Stromal cell of bone marrow (primary cell): ENCODE results near the gene OPALIN.
"Not testable (repeated sequence)": the region's sequence is repeated elsewhere in the genome, so short reads cannot be mapped to it uniquely, and the experiment has no call there.

Experiments
- DNase-seq: peaks from one replicate; pipeline ENCODE4 v3.0.0-alpha.2; 2012; ENCODE audit warnings: low read depth

Gene OPALIN

GRCh38 chr10:96338279-96338925 lies 20.4 kb downstream of the OPALIN start:
- no peak for DNase-seq

DNA sequence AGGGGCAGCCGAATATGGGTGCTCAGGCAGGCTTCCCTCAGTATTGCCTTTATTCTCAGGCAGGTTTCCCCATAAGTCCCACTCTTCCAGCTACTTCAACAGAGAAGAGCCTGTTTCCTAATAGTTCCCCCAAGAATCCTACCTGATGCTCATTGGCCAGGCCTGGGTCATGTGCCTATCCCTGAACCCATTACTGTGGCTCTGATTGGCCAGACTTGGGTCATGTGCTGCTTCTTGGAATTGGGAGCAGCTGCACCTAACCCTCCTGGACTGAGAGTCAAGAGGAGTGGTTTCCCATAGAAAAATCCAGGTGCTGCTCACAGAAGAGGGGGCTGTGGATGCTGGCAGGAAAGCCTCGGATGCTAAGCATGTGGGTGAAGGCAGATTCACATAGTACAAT lies 21.7 kb downstream of the OPALIN start:
- no peak for DNase-seq

DNA sequence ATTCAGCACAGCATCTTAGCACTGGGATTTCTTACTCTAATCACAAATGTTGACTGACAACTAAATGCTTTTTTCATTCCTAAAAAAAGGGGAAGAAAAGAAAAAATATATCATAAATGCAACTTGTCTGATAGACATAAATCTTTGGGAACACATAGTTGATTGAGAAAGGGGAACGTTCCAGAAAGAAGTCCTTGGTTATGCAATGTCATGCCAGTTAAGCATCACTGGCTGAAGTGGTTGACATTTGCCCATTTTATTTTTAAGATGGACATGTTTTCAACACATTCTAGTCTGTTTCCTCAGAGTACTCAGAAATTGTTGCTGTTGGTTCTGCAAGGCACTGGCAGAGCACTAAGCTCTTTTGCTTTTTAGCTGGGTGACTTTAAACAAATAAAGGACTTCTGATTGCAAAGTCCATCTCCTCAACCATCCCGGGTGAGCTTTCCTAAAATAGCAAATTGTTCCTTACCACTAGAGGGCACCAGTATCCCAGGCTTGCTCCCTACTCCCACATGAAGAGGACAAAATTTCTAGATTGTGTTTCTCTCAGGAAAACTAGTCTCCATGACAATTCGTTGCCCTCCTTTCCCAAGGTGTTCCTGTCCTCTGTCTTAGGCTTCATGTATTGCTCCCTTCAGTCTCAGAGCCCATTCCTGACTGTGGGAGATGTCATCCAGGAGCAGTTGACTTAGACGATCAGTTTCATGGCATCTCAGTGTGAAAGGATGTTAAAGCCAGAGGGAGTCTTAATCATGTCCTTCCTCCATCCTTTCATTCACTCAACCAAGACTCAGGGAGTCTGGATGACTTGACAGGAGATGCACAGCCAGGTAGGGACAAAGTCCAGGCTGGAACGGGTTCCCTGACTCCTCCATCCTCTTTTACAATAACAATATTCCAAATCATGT lies 23.9 kb downstream of the OPALIN start:
- DNase-seq, result peak; percentile 11

- no peak for DNase-seq
Measured at GRCh38 chr10:96333101-96333500, 25.7 kb downstream of the OPALIN start.

DNA sequence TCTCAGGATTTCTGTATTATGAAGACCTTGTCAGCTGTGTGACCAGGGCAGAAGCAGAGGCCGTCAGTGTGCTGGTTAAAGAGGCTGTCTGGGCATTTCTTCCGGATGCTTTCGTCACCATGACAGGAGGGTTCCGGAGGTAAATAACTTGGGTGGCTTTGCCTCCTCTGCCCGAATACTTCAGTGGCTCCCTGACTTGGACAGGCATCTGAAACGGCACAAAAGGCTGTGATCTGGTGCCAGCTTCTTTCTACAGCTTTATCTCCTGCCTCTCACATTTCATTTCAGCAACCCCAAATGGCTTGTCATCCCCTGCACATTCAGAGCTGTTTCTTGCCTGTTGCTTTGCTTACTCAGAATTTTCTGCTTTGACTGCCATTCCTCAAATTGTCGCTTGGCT lies 31.3 kb downstream of the OPALIN start:
- no peak for DNase-seq

DNA sequence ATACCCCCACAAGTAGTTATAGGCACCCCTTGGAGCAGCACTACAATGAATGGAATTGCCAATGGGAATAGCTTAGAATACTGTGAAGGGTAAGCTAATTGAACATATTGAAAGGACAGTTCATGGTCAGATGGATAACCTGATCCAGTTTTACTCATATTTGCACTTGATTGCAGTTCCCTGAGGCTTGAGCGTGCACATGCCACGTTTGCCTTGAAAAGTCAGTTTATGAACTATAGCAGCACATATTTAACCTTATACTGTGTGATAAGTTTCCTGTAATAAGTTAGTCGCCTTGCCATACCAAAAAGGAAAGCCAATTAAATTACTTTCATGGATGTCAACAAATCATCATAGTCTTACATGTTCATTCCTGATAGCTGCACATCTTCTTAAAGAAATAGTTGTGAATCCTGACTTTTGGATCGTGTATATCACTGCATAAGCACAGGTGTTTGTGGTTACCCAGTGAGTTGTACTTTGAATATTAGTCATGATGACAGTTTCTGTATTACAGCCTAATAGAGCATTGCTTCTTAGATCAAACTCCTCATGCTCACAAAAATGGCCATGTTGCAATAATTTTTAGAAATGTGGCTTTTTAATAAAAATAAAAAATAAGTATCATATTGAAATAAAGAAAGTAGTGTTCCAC lies 33.0 kb downstream of the OPALIN start:
- DNase-seq, result no peak

DNA sequence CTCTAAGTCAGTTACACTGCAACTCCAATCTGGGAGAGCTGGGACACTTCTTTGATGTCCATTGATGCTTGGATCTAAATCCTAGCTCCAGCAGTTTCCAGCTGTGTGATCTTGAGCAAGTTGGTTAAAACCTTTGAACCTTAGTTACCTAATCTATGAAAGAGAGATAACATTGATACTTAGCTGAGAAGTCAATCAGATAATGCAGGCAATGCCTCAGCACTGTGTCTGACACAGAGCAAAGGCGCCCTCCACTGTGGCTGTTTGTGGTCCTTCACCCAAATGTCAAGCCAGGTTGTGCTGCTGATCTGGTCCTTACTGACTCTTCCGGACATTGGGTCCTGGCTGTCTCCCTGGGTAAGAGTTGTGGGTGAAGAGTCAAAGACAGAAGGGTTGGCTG lies 34.4 kb downstream of the OPALIN start:
- no peak for DNase-seq

DNA sequence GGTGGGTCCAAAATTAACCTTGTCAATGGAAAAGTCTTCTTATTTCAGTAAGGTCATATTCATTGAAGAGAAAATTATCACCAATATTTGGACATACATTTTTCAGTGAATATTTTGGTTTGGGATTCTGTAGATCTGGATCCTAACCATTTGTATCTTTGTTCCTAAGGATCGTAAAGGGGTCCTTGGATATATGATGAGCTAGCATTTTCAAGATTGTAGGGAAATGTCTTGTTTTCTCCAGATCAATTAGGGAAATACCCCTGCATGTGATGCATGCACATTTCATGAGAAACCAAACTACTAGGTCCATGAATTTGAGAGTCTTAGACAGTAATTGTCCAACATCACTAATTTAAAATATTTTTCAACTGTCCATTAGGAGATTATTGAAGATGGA lies 36.5 kb downstream of the OPALIN start:
- DNase-seq, result no peak

GRCh38 chr10:96321822-96322221 lies 37.0 kb downstream of the OPALIN start:
- DNase-seq, result no peak

GRCh38 chr10:96319754-96320474 lies 38.9 kb downstream of the OPALIN start:
- no peak for DNase-seq

DNA sequence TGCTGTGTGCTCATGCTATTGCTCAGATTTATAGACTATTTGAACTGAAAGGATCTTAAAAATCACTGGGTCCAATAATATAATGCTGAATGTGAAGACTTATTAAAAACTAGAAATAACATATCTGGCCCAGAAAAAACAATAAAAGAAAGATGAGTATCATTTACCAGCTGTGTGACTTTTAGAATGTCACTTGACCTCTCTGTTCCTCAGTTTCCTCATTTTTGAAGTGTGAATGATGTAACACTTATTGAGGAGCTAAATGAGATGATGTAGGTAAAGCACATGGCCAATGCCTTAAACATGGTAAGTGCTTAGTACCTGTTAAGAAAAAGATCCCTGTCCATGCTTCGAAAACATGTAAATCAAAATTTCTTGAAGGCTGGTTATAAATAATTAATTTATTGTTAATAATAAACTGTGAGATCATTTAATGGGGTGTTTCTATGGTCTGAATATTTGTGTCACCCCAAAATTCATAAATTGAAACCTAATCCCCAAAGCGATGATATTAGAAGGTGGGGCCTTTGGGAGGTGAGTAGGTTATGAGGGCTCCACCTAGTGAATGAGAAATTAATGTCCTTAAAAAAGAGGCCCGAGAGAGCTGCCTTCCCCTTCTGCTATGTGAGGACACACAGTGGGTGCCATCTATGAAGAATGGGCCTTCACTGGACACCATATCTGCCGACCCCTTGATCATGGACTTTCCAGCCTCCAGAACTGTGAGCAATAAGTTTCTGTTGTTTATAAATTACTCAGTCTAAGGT lies 41.6 kb downstream of the OPALIN start:
- no peak for DNase-seq

DNA sequence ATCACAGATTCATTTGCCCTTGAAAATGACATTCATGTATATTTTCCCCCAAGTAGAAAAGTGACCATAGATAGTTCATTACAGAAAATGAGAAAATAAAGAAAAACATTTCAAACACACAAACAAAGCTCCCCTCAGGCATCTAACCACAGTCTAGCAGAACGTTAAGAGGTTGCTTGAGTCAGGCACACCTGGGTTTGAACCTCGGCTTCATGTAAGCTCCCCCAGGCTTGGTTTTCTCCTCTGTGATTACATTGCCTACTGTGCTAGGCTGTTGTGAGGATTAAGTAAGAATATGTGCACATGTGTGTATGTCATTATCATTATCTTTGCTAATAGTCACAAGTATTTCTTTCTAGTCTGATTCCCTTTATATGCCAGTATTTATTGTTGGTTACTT lies 45.5 kb downstream of the OPALIN start:
- no peak for DNase-seq

DNA sequence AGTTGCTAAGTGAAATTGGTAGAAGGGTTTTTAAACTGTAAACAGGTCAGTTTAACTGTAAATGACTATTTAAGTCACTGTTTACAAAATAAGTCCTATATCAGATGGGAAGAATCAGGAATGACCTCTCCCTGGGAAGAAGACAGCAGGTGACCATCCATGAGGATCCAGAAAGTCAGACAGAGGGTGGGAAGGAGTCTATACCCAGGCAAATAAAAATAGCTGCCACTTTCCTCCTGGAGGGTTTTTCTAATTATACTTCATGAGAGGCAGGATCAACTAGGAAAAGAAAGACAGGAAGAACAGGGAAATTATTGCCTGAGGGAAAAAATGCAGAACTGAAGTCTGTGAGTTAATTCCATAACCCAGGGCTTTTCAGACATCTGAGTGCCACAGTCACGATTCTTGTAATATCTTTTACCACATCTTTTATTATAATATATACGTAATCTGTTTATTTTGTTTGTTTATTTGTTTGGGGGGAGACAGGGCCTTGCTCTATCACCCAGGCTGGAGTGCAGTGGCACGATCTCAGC lies 47.6 kb downstream of the OPALIN start:
- no peak for DNase-seq

DNA sequence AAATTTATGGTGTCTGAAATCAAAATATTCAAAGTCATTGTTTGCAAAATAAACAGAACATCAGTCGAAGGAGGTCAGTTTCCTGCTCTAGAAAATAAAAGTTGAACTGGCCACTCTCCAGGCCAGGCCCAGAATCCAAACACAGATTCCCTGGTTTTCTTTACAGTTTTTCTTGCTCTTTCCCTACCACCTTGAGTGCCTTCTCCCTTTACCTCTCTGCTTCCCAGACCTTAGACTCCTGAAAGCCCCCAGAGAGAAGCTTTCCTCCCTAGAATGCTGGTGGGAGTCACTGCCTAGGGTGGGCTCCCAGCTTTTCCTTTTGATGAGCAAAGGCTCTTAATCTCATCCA lies 48.5 kb downstream of the OPALIN start:
- DNase-seq, result no peak

DNA sequence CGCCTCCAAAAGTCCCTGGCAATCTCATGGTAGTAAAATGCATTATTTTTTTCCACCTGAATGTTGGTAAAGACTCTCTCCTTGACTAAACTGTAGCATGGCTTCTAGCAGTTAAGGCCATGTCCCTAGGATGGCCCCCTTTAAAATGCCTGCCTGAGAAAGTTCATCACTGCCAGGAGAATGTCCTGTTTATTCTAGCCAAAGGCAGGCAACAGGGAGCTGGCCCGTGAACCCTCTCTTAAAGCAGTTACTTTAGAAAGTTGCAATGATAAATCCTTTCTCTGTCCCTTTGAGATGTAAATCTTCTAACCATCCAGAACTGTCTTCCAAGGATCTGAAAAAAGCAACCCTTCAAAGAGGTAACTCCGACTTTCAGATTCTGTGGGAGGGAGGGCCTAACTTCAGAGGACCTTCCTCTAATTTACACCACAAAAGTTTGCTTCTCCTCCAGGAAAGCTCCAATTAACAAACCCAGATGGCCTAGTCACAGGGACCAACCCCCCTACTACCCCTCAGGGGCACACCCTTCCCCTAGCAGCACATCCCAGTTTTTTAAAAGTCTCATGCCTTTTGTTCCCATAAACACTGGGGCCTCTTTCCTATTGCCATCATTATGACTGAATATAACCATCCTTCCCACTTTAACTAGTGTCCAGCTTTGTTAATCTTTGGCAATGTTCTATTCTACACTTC lies 49.0 kb downstream of the OPALIN start:
- DNase-seq, result no peak

DNA sequence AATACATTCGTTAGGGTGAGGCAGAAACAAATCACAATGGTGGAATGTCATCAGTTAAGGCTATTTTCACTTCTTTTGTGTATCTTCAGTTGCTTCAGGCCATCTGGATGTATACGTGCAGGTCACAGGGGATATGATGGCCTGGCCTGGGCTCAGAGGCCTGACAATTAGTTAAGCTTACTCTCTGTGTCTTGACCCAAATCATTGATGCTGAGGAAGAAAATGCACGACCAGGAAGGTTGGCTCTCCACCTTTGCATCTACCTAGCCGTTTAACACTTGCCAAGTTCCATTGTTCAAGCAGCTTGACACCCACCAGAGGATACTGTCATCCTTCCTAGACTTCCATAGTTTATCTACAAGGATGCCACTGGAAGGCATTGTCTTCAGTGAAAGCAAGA lies 49.9 kb downstream of the OPALIN start:
- DNase-seq, result not testable (repeated sequence)

DNA sequence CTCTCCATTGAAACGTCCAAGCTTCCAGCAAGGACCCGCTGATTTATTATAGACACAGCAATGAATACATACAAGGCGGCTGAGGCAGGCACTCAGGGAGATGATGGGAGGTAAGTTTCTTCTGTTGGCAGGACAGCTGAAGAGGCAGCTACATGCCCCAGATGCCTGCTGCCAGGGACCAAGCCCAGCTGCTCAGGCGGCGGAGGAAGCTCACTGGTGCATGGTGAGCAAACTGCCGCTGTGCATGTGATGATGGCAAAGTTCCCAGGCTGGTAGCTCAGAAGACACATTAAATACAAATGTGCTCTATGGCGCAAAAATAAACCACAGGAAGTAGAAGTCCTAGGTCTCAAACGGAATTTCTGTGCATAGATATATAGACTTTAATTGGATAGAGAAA lies 52.3 kb downstream of the OPALIN start:
- DNase-seq, result peak; percentile 5

DNA sequence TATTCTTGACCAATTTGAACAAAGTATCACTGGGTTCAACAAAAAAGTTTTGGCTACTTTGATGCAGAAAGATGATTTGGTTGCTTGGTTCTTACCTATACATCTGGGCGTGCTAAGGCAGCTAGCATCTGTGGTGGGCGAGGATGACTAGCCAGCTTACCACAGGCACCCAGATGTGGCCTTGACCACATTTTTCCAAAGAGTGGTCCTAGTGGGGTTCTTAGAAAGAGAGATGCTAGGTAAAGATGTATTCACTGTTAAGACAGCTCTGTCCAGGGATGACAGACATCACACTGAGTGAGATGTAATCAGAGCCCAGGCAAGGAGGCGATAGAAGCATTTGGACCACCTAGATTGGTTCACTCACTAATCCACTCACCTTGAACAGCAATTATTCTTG lies 53.8 kb downstream of the OPALIN start:
- DNase-seq, result no peak

- DNase-seq, result no peak
Measured at GRCh38 chr10:96304230-96304629, 54.6 kb downstream of the OPALIN start, which contains the start of gene DNTT. DNTT (plus strand) TSS chr10:96304434; CDS start chr10:96304498, 64 bp downstream.

GRCh38 chr10:96301616-96302015 lies 57.2 kb downstream of the OPALIN start:
- no peak for DNase-seq

- no peak for DNase-seq
Measured at GRCh38 chr10:96299383-96299782, 59.4 kb downstream of the OPALIN start.
